ENCODE measurements around the gene EYA2. TPM values are rescaled to one million over a fixed set of nuclear protein-coding genes. Genes with fewer than 3 reads are reported as not detected.

Gene EYA2
- polyA plus RNA-seq, 1 experiment: 4.0 TPM

- Histone ChIP-seq H3K9me3 (ENCODE audit: control insufficient read depth, insufficient read depth, low read length) (peaks cover 2% of the 10 kb centered on the region; the same call in 1 of the 2 replicates), H3K27ac (ENCODE audit: low read depth, low read length) (no peak overlapping the region), H3K27me3 (ENCODE audit: control insufficient read depth, insufficient read depth, low read length) (no peaks in the 10 kb centered on the region), H3K4me3 (ENCODE audit: low read depth, low read length) (no peak overlapping the region)
- no peak for TF ChIP-seq CTCF (IDR thresholded peaks at IDR 0.05; ENCODE audit: low read depth, low read length)
- DNase-seq (ENCODE audit: low read depth, low spot score): no peak
- ChIA-PET POLR2A (no interaction called here), CTCF (no interaction called here)
These were observed 89.8 kb downstream of the EYA2 start for GRCh38 chr20:46984405-46984804.

GRCh38 chr20:46985250-46985649 is 90.6 kb downstream of the EYA2 start:
- Histone ChIP-seq H3K4me3 (ENCODE audit: low read depth, low read length) (no peak overlapping the region), H3K27ac (ENCODE audit: low read depth, low read length) (no peak overlapping the region), H3K9me3 (ENCODE audit: control insufficient read depth, insufficient read depth, low read length) (peaks cover 2% of the 10 kb centered on the region; the same call in 1 of the 2 replicates), H3K27me3 (ENCODE audit: control insufficient read depth, insufficient read depth, low read length) (no peaks in the 10 kb centered on the region)
- no peak for DNase-seq (ENCODE audit: low read depth, low spot score)
- CTCF ChIA-PET: interaction anchor here (0.9 kb wide), 1 partner anchor 34 kb away, joined by 4 read pairs; no protein-coding TSS in a partner anchor
- no peak for TF ChIP-seq CTCF (IDR thresholded peaks at IDR 0.05; ENCODE audit: low read depth, low read length)
- POLR2A ChIA-PET: interaction anchor here (0.6 kb wide), 1 partner anchor 35 kb away, joined by 3 read pairs; no protein-coding TSS in a partner anchor

DNA sequence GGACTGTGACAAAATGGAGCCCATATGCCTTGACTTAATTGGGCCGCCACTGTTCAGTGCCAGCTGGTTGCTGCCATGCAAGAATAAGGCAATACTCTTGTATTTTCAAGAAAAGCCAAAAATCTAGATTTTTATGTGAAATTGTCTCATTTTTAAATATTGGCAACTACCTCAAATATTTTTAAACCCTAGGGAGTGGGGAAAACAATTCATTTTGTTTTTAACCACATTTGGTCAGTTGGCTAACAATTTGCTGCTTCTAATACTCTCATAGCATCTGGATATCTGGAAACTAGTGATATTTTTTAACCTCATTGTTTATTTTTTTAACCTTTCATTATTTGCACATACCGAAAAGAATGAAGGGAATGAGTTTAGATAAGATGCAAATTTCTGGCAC is 91.0 kb downstream of the EYA2 start:
- POLR2A ChIA-PET: interaction anchor here (0.6 kb wide), 1 partner anchor 35 kb away, joined by 3 read pairs; no protein-coding TSS in a partner anchor
- peaks cover 2% of the 10 kb centered on the region; the same call in 1 of the 2 replicates for H3K9me3 ChIP-seq (ENCODE audit: control insufficient read depth, insufficient read depth, low read length)
- H3K27me3 ChIP-seq (ENCODE audit: control insufficient read depth, insufficient read depth, low read length): no peaks in the 10 kb centered on the region
- CTCF ChIA-PET: interaction anchor here (0.9 kb wide), 1 partner anchor 34 kb away, joined by 4 read pairs; no protein-coding TSS in a partner anchor
- no peak overlapping the region for H3K27ac ChIP-seq (ENCODE audit: low read depth, low read length)
- no peak for DNase-seq (ENCODE audit: low read depth, low spot score)
- TF ChIP-seq CTCF (IDR thresholded peaks at IDR 0.05; ENCODE audit: low read depth, low read length): no peak
- no peak overlapping the region for H3K4me3 ChIP-seq (ENCODE audit: low read depth, low read length)

GRCh38 chr20:46987001-46987400 is 92.4 kb downstream of the EYA2 start:
- no peak for TF ChIP-seq CTCF (IDR thresholded peaks at IDR 0.05; ENCODE audit: low read depth, low read length)
- ChIA-PET CTCF (no interaction called here), POLR2A (no interaction called here)
- Histone ChIP-seq H3K9me3 (ENCODE audit: control insufficient read depth, insufficient read depth, low read length) (peaks cover 2% of the 10 kb centered on the region; the same call in 1 of the 2 replicates), H3K27ac (ENCODE audit: low read depth, low read length) (no peak overlapping the region), H3K4me3 (ENCODE audit: low read depth, low read length) (no peak overlapping the region), H3K27me3 (ENCODE audit: control insufficient read depth, insufficient read depth, low read length) (no peaks in the 10 kb centered on the region)
- DNase-seq (ENCODE audit: low read depth, low spot score): no peak

- no peak for TF ChIP-seq CTCF (IDR thresholded peaks at IDR 0.05; ENCODE audit: low read depth, low read length)
- Histone ChIP-seq H3K27ac (ENCODE audit: low read depth, low read length) (no peak overlapping the region), H3K27me3 (ENCODE audit: control insufficient read depth, insufficient read depth, low read length) (no peaks in the 10 kb centered on the region), H3K9me3 (ENCODE audit: control insufficient read depth, insufficient read depth, low read length) (no peaks in the 10 kb centered on the region), H3K4me3 (ENCODE audit: low read depth, low read length) (no peak overlapping the region)
- CTCF ChIA-PET: no interaction called here
- DNase-seq (ENCODE audit: low read depth, low spot score): no peak
- POLR2A ChIA-PET: interaction anchor here (0.6 kb wide), 1 partner anchor 546 kb away, joined by 3 read pairs; no protein-coding TSS in a partner anchor
These were observed 95.5 kb downstream of the EYA2 start for GRCh38 chr20:46990017-46990595.
